IPS DF 6.9 (cell line): Measurements from ENCODE around the gene CCDC198.

Source experiments
- DNase-seq: peaks from one replicate; pipeline ENCODE4 v3.0.0-alpha.2; 2013; ENCODE audit warnings: low read depth, low spot score
- H3K27ac ChIP-seq: one replicate; pipeline ENCODE4 v1.5.1; 2013; ENCODE audit warnings: low read length, control low read depth
- H3K27me3 ChIP-seq: 2 replicates; pipeline ENCODE4 v1.6.1; 2013; ENCODE audit warnings: mild to moderate bottlenecking, low read length; ENCODE audit not compliant: control insufficient read depth, insufficient read depth
- H3K36me3 ChIP-seq: 2 replicates; pipeline ENCODE4 v1.6.1; 2013; ENCODE audit warnings: low read length; ENCODE audit not compliant: control insufficient read depth, insufficient read depth
- H3K4me1 ChIP-seq: 2 replicates; pipeline ENCODE4 v1.6.1; 2013; ENCODE audit warnings: low read length; ENCODE audit not compliant: control insufficient read depth, insufficient read depth
- H3K4me3 ChIP-seq: 2 replicates; pipeline ENCODE4 v1.5.1; 2013; ENCODE audit warnings: mild to moderate bottlenecking, low read length
- H3K9me3 ChIP-seq: 2 replicates; pipeline ENCODE4 v1.6.1; 2013; ENCODE audit warnings: low read length, inconsistent platforms; ENCODE audit not compliant: control insufficient read depth, insufficient read depth
- WGBS: extraction: QIAGEN DNeasy Blood & Tissue Kit; methylation state at CpG from one replicate; pipeline ENCODE4 v1.1.7; 2013; ENCODE audit warnings: mixed read lengths, missing lambda C conversion rate; ENCODE audit not compliant: insufficient read length, insufficient coverage; 5-methylcytosine and 5-hydroxymethylcytosine counted together

CCDC198 gene

DNA sequence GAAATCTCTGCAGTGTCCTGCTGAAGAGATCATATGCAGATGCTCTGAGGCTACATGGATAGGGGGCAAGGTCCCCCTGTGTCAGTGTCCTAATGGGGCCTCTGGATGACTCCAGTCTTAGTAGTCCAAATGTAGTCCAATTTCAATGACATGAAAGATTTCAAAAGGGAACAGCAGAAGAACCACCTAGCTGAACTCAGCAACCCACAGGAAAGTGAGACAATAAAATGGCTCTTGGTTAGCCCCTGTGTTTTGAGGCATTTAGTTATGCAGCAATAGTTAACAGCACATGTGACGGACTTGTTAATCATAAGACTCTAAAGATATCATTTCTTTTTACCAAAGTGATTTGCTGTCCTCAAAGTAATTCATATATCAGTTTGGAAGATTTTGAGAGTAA lies 22.7 kb downstream of the CCDC198 start:
- no peak for DNase-seq
- no peaks in the 10 kb centered on the region for H3K36me3 ChIP-seq
- no CpG with 5 or more reads among the region's 1 CpG for WGBS
- H3K4me3 ChIP-seq, result no peak overlapping the region
- no peaks in the 10 kb centered on the region for H3K4me1 ChIP-seq
- no peak overlapping the region for H3K27ac ChIP-seq
- no peaks in the 10 kb centered on the region for H3K9me3 ChIP-seq
- H3K27me3 ChIP-seq, result no peaks in the 10 kb centered on the region

DNA sequence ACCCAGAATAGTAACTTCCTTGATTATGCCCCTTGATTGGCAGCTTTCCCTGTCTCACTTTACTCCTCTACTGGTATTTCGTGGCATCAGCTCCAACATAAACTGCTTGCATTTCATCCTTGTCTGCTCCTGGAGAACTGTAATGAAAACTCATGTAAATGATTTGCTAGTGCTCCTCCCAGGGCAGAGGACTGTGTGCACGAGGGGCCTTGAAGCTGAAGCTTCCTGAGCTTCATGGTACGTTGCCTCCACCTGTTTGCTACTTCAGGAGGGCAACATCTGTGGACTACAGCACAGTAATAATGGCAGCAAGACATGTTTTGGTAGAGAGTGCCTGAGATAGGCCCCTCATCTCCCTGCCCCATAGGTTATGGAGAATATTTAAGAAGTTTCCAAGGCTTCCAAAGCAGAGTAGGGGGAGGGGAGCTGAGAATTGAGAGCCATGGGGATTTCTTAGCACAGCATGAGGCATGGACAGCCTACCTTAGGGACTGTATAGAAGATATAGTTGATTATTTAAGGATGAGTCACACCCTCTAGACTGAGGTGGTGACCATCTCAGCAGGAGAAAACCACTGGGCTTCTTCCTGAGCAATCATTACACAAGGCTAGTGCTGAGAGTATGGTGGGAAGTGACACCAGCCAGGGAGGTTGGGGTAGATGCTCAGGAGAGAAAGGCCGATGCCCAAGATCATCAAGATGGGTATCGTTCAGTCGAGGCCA lies 29.5 kb downstream of the CCDC198 start:
- no CpG with 5 or more reads among the region's 6 CpGs for WGBS
- no peak overlapping the region for H3K4me3 ChIP-seq
- no peaks in the 10 kb centered on the region for H3K9me3 ChIP-seq
- DNase-seq, result no peak
- H3K27me3 ChIP-seq, result no peaks in the 10 kb centered on the region
- H3K27ac ChIP-seq, result no peak overlapping the region
- no peaks in the 10 kb centered on the region for H3K36me3 ChIP-seq
- H3K4me1 ChIP-seq, result no peaks in the 10 kb centered on the region

DNA sequence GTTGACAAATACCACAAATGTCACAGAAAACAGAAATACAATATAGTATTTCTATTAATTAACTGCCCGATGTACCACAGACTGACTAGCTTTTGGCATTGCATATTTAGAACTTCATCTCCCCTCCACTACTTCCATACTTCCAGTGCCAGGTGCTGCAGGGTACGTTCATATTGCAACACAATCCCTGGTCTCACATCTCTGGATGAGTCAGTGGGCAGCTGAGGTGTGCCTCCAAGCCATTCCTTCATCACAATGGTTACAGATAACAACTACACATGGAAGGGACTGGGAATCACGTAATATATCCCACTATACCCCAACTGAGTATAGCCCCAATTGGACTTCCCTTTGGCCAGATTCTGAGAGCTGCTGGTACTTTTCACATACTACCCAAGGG lies 31.1 kb downstream of the CCDC198 start:
- Histone ChIP-seq H3K27me3 (no peaks in the 10 kb centered on the region), H3K36me3 (no peaks in the 10 kb centered on the region), H3K9me3 (no peaks in the 10 kb centered on the region), H3K4me3 (no peak overlapping the region), H3K27ac (no peak overlapping the region), H3K4me1 (no peaks in the 10 kb centered on the region)
- no peak for DNase-seq
- WGBS, result no CpG with 5 or more reads among the region's 3 CpGs

DNA sequence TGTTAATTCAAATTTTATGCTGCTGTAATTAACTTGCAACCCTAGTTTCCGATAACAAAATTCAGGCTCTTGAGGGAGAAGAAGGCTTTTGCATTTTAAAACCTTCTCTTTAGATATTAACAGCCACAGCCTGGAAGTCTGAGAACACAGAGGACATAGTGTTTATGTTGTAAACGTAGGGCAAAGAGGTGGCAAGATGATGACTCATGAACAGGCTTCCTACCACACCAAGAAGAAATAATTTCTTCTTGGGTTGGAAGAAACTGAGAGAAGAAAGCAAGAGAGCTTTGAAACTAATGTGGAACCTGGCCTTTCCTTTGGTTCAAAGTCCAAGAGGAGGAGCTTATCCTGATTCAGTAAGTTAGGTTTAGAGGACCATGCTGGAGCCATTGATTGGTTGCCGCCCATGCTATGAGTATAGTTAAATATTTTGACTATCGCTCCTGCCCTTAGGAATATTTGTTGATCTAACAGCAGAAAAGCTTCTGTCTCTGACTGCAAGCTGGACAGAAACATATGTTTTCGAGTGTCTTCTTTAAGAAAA lies 31.8 kb downstream of the CCDC198 start:
- H3K36me3 ChIP-seq, result no peaks in the 10 kb centered on the region
- DNase-seq, result no peak
- H3K4me1 ChIP-seq, result no peaks in the 10 kb centered on the region
- no peak overlapping the region for H3K4me3 ChIP-seq
- H3K27me3 ChIP-seq, result no peaks in the 10 kb centered on the region
- no peaks in the 10 kb centered on the region for H3K9me3 ChIP-seq
- H3K27ac ChIP-seq, result no peak overlapping the region
- WGBS, result no CpG with 5 or more reads among the region's 5 CpGs

- Histone ChIP-seq H3K27me3 (no peaks in the 10 kb centered on the region), H3K36me3 (no peaks in the 10 kb centered on the region), H3K4me3 (no peak overlapping the region), H3K9me3 (no peaks in the 10 kb centered on the region), H3K27ac (no peak overlapping the region), H3K4me1 (no peaks in the 10 kb centered on the region)
- no peak for DNase-seq
These were observed 57.7 kb downstream of the CCDC198 start for GRCh38 chr14:57435923-57436322.

- DNase-seq, result no peak
- WGBS, result no CpG with 5 or more reads among the region's 3 CpGs
- Histone ChIP-seq H3K4me3 (no peak overlapping the region), H3K4me1 (no peaks in the 10 kb centered on the region), H3K27ac (no peak overlapping the region), H3K9me3 (no peaks in the 10 kb centered on the region), H3K36me3 (no peaks in the 10 kb centered on the region), H3K27me3 (no peaks in the 10 kb centered on the region)
These were observed 72.7 kb downstream of the CCDC198 start for GRCh38 chr14:57420986-57421385.

GRCh38 chr14:57420033-57420432 lies 73.6 kb downstream of the CCDC198 start:
- no CpG with 5 or more reads among the region's 4 CpGs for WGBS
- H3K27ac ChIP-seq, result no peak overlapping the region

More at GRCh38 chr14:57420033-57420432, 73.6 kb downstream of the CCDC198 start:
- no peak overlapping the region for H3K4me3 ChIP-seq
- no peaks in the 10 kb centered on the region for H3K27me3 ChIP-seq
- no peaks in the 10 kb centered on the region for H3K36me3 ChIP-seq
- H3K4me1 ChIP-seq, result no peaks in the 10 kb centered on the region
- no peaks in the 10 kb centered on the region for H3K9me3 ChIP-seq
- DNase-seq, result no peak
